ENCODE results near the gene SMIM30.
"Not testable (repeated sequence)": the region's sequence is repeated elsewhere in the genome, so short reads cannot be mapped to it uniquely, and the experiment has no call there.

SMIM30 gene, protein sequence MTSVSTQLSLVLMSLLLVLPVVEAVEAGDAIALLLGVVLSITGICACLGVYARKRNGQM

DNA sequence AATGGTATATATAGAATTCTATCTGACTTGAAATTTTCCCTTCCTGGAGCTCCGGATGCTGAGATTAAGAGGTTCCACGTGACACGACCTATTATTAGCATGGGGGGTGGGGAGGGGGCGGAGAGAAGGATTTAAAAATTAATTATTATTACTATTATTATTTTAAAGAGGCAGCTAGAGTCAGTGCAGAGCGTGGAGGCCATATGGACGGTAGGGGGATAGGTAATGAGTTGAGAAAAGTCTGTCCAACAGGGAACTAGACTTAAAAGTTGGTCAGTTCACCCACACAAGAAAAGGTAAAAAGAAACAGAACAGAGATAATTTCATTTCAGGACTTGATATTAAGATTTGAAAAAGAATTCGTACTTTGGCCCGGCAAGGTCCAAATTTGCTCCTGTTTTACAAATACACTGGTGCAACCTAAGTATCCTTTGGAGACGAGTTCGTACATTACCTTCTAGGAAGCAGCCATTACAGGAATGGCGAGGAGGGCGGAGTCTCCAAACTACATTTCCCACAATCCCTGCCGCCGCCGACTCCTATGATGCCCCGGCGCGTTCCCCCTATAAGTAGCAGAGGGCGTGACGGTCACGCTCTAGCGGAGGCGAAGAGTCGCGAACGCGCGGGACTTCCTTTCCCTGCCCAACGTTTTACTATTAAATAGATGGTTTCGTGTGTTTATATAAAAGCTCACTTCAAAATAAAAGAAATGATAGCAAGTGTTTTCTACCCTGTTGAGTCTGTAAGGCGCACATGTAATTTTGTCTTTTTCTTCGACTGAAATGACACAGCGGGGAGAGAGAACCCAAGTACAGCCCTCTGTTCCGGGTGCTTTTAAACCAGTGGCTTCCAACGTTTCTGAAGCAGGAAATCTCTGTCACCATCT is at the start of gene SMIM30:
SMIM30 (minus strand) TSS at position 481 of the 886 bp plus-strand sequence. CDS start 976 bp downstream, outside the sequence.
- peak; percentile 89 for DNase-seq

DNA sequence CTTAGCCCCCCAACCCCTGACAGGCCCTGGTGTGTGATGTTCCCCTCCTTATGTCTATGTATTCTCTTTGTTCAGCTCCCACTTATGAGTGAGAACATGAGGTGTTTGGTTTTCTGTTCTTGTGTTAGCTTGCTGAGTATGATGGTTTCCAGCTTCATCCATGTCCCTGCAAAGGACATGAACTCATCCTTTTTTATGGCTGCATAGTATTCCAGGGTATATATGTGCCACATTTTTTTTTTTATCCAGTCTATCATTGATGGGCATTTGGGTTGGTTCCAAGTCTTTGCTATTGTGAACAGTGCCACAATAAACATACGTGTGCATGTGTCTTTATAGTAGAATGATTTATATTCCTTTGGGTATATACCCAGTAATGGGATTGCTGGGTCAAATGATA is 47.8 kb upstream of the SMIM30 start:
- not testable (repeated sequence) for DNase-seq

DNA sequence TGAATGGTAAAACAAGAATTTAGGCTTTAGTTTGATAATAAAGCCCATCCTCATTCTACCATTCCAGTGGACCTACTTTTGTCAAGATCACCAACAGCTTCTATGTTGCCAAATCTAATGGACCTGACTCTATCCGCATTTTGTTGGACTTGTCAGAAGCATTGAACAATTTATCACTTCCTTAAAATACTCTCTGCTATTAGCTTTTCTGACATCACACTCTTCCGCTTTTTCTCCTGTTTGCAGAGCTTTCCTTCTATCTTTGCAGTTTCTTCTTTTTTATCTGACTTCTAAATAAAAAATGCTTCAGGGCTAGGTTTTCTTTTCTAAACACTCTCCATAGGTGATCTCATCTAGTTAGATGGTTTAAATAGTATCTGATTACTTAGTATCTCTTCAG is 42.7 kb upstream of the SMIM30 start:
- DNase-seq, result no peak

DNA sequence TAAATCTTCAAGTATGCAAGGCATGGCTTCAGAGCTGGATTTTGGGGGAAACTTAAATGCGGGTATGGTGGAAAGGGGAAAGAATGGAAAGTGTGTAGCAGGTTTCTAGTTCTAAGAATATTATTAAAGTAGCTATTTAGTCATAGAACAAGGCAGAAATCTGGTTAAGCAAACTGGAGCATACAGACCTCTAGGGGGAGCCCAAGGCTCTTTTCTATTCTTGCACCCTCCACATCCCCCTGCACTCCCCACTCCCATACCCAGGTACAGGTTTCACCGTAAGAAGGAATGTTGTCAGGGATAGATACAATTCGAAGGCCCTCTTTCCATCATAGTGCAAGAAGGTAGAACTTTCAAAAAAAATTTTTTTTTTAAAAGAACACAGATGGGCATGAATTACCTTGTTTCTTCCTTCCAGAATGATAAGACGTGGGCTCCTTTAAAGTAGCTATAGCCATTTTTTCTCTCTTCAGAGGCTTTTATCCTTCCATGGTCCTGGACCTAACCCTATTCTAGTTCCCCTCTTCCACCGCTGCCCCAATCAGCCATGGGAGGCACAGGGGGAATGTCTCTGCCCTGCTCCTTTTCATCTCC is 41.5 kb upstream of the SMIM30 start:
- DNase-seq, result peak; percentile 40

DNA sequence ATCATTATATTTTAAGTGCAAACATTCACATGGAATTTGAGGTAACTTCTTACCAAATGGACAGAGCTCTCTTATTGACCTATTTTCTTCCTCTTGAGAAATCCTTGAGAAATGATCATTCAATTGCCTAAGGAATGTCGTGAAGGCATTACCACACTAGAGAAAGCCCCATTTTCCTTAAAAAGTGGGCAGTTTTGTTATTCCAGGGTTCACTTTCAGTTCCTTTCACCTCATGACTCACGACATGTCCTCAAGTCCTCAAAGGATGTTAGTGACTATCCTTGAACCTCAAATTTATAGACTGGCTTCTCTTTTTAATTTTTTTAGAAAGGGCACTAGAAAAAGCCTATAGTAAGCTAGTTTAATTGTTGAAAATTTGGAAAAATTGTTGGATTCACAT is 40.4 kb upstream of the SMIM30 start:
- DNase-seq, result no peak

DNA sequence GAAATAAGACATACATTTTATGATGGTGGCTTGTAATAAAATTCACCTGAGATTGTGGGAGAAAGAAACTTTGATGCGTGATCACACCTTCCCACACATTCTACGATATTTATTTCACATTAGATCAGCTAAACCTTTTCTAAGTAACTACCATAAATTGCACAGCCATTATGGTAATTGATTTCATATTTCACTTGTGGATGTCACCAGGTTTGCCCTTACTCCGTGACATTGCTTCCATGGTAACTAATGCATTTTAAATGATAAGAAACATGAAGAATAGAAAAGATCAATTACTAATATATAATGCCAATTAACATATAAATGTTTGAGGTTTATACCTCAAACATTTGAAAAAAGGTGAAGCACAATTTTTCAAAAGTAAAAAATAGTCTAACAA is 35.8 kb upstream of the SMIM30 start:
- no peak for DNase-seq

DNA sequence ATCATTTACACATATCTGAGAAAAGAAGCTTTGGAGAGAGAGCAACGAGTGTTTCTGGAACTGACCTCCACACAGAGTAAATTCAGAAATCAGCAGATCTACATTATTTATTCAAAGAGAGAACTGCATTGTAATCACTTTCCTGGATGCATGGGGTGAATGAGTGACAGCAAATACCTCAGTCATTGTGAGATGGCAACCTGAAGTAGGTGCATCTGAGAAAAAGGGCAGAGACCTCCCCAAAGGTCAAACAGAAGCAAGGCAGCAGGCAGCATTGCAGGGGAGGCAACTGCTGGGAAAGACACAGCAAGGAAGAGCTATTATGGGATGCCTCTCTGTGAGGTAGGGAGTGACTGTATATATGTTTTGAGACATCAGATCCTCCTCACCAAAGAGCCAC is 26.5 kb upstream of the SMIM30 start:
- DNase-seq, result no peak

DNA sequence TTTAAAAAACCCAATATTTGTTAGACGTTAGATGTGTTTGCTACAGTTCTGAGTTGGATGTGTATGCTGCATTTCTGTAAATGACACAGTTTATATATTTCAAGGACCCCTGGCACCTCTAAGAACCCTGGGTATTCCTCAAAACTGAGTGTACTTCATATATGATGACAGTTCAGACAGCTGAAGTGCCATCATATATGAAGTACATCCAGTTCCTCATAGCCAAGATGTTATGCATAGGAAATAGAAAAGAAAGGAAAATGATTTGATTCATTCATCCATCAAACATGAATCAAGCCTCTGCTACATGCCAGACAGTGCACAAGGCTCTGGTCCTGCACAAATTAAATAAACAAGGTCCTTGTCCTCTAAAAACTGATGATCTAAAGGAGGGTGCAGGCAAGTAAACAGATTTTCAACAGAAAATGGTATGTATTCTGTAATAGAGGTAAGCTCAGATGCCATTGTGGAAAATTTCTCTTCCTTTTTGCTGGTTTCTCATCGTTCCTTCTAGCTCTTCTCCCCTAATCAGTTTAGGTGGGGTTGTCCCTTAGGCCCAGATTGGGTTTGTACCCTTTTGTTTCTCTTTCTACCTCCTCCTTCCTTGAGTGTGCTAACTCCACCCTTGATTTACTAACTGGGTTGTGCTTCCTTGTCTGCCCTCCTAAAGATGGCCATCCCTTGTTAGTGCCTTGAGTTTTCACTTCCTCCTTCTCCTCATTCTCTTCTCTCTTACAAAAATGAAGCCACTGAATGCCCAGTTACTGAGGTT is 25.3 kb upstream of the SMIM30 start:
- DNase-seq, result no peak

DNA sequence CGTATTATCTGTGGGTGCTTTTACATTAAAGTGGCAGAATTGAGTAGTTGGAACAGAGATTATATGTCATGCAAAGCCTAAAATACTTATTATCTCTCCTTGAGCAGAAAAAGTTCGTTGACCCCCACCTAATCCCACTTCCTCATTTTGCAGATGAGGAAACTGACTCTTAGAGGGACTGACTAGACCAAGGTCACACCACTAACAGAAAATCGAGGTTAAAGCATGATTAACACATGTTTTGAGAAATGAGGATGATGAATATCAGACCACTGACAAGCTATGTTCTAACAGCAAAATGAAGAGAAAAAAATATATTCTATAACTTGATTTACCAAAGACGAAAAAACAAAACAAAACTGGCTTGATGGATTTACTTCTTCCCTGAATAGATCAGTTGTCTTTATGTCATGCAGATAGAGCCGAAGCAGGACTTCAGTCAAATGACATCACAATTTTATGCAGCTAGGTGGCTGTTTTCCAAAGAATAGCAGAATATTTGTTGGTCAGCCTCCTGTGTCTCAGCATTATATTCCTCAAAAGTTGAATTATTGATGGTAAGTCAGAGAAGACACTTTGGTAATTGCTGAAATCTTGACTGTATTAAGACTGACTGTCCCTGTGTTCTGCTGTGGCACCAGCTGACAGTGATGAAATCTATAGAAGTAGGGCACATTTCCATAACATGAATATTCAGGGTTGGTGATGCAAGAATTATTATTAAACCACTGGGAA is 24.2 kb upstream of the SMIM30 start:
- DNase-seq, result no peak

DNA sequence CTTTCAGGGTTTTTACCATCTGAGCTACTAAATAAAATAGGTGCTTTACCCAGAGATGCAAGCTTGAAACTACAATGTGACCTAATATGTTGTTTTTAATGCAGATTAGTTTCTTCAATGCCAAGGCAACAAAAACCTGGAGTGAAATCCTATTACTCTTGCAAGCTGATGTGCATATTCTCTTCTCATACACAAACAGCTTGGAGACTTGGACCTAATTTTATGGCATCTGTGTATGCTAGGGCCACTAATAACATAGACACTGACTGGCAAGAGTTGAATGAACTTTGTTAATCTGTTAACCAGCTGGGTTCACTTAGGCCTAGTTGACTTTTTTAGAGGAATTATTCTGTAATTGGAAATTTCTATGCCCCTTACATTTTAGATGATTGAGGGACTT is 23.4 kb upstream of the SMIM30 start:
- DNase-seq, result no peak

DNA sequence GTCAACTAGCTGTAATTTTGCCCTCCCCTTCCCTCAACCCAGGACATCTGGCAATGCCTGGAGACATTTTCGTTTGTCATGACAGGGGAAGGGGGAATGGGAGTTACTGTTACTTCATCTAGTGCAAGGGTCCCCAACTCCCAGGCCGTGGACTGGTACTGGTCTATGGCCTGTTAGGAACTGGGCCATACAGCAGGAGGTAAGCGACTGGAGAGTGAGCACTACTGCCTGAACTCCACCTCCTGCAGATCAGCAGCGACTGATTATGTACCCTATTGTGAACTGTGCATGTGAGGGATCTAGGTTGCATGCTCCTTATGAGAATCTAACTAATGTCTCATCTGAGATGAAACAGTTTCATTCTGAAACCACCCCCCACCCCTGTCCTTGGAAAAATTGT is 22.6 kb upstream of the SMIM30 start:
- no peak for DNase-seq

DNA sequence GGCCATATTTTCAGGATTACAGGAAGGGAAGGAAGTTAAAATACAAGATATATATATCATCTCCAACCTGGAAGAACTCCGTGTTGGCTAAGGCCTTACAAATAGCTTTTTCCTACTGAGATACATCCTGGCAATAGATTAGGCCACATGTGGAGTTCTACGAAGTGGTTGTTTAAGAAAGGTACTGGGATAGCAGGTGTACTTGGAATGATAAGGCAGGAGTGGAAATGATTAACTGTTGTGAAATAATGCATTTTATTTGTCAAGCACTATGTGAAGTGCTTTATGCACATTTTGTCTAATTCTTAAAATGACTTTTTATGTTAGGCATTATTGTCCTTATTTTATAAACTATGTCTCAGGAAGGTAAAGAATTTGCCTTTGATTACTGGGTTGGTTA is 18.9 kb upstream of the SMIM30 start:
- DNase-seq, result no peak

DNA sequence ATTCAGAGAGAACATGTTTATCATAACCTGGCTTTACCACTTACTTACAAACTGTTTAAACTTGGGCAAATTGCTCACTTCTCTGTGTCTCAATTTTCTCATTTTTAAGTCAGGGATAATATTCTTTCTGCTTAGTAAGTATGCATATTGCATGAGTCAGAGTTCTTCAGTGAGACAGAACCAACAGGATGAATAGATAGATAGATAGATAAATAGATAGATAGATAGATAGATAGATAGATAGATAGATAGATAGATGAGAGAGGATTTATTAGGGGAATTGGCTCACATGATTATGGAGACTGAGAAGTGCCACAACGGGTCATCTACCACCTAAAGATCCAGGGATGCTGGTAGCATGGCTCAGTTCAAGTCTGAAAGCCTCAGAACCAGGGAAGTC is 15.7 kb upstream of the SMIM30 start:
- no peak for DNase-seq

DNA sequence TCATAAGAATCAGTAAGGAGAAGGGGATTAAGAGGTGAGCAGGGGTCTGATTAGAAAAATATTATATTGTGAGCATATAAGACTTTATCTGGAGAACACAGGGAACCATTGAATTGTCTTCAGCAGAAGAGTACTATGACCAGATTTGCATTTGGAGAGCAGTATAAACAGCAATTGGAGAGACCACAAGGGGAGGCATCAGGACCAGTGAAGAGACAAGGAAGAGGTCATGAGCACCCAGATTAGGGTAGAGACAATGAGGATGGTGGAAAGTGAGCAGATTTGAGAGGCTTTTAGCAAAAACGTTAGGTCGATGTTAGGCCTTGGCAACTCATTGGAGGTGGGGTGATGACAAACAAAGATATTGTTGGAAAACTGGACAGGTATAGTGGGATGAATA is 13.0 kb upstream of the SMIM30 start:
- no peak for DNase-seq

DNA sequence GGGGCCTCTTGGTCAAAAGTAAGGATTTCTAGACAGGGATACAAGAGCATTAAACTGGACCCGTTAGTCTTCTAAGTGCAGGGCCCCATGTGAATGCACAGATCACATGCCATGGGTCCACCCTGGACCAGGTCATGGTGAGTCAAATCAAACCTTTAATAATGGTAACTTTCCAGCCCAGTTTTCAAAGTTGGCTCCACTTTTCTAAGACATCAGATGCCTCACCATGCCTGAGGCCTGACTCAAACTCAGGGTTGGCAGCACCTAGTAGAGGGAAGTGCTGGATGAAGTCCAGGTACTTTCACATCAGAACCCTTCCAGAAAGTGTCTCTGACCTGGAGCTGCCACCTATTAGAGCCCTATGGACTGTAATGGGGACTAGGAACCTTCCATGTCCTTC is 9.7 kb upstream of the SMIM30 start:
- peak; percentile 11 for DNase-seq

DNA sequence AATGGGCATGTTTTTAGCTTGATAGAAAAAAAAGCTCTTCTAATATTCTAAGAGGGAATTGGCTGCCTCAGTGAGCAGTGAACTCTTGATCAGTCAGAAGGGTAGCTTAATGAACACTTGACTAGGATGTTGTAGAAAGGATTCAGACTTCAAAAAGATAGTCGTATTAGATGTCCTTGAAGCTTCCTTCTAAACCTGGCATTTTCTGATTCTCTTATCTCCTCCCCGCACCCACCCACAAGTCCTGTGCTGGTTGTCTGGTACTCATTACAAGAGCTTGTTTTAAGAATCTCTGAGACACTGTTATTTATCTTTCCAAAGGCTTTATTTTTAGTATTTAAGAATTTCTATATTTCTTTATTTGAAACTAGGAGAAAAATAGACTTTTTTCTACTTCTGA is 7.4 kb upstream of the SMIM30 start:
- no peak for DNase-seq

DNA sequence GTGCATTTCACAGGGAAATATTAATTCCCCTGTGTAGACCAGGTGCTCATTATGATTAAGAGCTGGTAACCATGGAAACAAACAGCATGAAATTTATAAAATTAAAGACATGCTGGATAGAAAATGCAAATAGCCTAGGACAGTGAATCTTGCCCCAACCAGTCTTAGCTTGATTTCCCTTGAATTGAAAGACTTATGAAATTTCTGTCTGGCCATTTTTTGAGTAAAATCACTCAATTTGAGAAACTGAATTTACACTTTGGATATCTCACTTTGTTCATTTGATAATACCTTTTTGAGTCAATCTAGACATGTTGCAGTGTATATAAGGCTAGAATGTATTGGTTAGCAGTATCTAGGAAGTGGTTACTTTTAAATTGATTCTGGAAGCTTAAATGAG is 4.4 kb upstream of the SMIM30 start:
- DNase-seq, result no peak

DNA sequence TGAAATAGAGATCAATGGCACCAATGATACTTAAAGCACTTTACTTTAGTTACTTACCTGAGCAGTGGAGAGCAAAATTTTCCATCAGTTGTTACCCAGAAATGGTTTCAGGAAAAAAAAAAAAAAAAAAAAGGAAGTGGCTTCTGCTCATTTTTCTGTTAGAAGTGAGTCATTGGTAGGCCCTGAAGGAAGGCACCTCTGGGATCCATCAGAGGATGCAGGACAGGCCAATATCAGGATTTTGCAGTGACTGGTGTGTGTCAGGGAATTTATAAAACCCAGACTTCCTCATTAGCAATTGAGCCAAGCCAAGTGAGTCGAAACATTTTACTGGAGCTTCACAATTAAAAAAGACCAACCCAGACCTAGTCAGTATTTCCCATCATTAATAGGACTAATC is 2.3 kb upstream of the SMIM30 start:
- peak; percentile 24 for DNase-seq

DNA sequence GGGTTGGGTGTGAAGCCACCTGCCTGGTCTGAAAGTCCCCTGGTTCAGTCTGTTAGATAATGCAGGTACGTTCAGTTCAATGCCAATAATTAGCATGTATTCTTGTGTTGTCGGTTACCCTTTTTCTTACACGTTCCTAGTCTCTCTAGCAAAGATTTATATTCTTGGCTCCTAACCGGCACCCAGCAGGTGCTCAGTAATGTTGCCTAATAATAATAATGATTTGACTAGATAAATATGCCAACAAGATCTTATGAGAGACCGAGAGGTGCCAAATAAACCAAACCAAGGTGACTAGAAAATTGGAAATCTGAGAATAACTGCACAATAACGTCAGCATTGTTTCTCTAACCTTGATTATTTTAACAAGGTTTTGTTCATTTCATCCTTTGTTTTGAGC is 1.1 kb upstream of the SMIM30 start:
- no peak for DNase-seq

DNA sequence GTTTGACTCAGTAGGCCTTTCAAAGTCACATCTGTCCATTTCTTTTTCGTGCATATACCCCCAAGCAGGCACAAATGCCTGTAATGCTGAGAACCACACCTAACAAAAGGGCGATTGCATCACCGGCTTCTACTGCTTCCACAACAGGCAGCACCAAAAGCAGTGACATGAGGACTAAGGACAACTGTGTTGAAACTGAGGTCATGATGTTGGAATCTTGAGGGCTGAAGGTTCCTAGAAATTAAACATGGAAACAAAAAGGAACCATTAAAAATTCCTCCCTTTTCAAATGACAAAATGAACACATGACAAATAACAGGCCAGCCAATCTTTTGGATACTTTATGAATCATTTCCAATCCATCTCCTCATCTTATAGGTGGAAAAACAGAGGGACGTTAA is 980 bp downstream of the SMIM30 start:
- peak; percentile 2 for DNase-seq

DNA sequence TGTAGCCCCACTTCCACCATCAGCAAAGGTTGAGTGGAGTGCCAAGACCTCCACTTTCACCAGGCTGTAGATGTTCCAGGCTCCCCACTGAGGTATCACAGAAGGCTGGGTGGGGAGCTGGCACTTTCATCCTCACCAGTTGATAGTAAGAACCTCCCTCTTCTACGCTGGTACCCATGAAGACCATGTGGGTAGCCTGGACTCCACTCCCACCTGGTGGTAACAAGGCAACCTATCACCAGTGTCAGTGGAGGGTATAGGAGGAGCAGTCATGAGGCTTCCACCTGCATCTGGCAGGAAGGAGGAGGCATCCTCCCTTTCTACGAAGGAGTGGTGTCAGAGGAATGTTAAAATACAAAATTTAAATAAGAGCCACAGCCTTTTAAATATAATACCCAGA is 4.4 kb downstream of the SMIM30 start:
- DNase-seq, result peak; percentile 11

DNA sequence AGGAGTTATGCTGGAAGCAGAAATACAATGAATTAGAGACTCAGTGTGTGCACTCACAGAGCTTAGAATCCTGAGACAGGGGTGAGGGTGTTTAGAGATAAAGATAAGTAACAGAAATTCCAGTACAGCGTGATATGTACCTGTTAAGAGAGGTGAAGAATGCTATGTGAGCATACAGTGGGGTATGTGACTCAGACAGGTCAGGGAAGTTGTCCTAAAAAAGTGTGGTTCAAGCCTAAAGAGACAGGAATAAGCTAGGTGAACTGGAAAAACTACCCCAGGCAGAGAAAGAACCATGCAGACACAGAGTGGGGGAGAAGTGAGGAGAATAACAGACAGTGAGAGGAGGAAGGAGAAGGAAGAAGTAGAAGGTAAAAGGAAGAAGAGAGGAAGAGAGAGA is 8.6 kb downstream of the SMIM30 start:
- no peak for DNase-seq

DNA sequence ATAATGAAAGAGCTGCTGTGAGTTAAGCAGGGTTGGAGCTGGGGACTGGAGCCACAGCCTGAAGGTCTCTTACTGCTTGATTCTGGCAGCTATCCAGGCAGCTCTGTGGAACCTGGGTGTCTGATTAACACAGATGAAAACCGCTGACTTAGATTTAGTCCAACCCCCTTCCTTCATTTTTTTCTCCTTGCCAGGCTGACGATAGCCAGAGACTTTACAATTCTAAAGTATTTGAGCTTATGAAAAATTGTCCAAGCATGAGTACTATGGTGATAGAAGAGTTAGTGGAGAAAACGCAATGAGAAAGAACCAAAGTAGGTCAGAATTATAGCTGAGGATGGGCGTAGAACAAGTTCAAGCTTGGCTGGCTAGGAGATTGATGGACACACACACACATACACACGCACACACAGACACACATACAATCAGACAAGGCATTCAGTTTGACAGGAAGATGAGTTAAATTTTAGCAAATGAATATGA is 18.2 kb downstream of the SMIM30 start:
- peak; percentile 72 for DNase-seq
